ENCODE data around the gene NAT16. TPM values are rescaled to one million over a fixed set of nuclear protein-coding genes. Genes with fewer than 3 reads are reported as not detected.

NAT16 gene
- total and polyA plus RNA-seq, 2 of the 13 experiments (the other 11 are each of a cell fraction or from before 2014, with no cell fraction given) = 0.04 TPM; not detected in 1

DNA sequence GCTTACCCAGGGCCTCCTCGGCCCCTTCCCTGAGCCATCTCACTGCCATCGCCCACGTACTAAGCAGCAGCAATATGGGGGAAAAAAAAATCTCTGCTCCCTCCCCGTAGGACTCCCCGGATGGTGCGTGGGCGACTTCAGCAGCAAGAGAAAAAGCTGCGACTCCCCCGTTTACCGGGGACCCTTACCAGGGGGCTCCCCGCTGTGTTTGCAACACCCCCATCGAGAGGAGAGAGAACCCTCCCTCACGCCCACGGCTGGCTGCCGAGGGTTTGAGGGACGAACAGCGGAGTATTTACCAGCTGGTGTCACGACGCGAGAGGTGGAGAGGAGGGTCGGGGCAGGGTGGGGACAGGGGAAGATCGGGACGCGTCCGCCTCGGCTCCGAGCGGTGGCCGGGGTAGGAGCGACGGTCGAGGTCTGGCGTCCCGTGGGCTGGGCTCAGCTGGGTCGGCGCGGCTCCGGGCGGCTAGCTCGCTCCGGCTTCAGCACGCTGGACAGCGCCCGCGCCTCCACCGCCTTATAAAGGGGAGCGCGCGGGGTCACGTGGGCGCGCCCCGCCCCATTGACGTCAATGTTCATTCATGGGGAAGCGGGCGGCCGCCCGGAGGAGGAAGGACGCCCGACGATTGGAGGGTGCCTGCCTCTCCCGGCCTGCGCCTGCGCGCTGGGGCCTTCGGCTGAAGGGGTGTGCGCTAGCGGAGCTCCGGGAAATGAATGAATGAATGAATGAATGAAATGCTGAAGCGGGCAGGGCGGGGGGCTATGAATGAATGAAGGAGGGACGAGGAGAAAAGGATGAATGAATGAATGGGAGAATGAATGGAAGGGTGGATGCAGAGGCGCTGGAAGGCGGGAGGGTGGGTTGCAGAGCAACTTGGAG, 14.8 kb downstream of the NAT16 start, which contains the start of gene VGF (continued):
- TF ChIP-seq, protein P1, sequence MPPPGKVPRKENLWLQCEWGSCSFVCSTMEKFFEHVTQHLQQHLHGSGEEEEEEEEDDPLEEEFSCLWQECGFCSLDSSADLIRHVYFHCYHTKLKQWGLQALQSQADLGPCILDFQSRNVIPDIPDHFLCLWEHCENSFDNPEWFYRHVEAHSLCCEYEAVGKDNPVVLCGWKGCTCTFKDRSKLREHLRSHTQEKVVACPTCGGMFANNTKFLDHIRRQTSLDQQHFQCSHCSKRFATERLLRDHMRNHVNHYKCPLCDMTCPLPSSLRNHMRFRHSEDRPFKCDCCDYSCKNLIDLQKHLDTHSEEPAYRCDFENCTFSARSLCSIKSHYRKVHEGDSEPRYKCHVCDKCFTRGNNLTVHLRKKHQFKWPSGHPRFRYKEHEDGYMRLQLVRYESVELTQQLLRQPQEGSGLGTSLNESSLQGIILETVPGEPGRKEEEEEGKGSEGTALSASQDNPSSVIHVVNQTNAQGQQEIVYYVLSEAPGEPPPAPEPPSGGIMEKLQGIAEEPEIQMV (CRISPR knock-in tag; IDR thresholded peaks at IDR 0.05; ENCODE audit: low read depth) = peak; percentile 94; the same call in 1 of the 2 replicates
- TF ChIP-seq FOXA3 (CRISPR knock-in tag; IDR thresholded peaks at IDR 0.05) = peak; percentile 79
- TF ChIP-seq, protein P2, sequence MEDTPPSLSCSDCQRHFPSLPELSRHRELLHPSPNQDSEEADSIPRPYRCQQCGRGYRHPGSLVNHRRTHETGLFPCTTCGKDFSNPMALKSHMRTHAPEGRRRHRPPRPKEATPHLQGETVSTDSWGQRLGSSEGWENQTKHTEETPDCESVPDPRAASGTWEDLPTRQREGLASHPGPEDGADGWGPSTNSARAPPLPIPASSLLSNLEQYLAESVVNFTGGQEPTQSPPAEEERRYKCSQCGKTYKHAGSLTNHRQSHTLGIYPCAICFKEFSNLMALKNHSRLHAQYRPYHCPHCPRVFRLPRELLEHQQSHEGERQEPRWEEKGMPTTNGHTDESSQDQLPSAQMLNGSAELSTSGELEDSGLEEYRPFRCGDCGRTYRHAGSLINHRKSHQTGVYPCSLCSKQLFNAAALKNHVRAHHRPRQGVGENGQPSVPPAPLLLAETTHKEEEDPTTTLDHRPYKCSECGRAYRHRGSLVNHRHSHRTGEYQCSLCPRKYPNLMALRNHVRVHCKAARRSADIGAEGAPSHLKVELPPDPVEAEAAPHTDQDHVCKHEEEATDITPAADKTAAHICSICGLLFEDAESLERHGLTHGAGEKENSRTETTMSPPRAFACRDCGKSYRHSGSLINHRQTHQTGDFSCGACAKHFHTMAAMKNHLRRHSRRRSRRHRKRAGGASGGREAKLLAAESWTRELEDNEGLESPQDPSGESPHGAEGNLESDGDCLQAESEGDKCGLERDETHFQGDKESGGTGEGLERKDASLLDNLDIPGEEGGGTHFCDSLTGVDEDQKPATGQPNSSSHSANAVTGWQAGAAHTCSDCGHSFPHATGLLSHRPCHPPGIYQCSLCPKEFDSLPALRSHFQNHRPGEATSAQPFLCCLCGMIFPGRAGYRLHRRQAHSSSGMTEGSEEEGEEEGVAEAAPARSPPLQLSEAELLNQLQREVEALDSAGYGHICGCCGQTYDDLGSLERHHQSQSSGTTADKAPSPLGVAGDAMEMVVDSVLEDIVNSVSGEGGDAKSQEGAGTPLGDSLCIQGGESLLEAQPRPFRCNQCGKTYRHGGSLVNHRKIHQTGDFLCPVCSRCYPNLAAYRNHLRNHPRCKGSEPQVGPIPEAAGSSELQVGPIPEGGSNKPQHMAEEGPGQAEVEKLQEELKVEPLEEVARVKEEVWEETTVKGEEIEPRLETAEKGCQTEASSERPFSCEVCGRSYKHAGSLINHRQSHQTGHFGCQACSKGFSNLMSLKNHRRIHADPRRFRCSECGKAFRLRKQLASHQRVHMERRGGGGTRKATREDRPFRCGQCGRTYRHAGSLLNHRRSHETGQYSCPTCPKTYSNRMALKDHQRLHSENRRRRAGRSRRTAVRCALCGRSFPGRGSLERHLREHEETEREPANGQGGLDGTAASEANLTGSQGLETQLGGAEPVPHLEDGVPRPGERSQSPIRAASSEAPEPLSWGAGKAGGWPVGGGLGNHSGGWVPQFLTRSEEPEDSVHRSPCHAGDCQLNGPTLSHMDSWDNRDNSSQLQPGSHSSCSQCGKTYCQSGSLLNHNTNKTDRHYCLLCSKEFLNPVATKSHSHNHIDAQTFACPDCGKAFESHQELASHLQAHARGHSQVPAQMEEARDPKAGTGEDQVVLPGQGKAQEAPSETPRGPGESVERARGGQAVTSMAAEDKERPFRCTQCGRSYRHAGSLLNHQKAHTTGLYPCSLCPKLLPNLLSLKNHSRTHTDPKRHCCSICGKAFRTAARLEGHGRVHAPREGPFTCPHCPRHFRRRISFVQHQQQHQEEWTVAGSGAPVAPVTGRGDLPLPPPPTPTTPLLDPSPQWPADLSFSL (CRISPR knock-in tag; IDR thresholded peaks at IDR 0.05) = no peak
- peak; percentile 96 for TF ChIP-seq ISX (CRISPR knock-in tag; conservative IDR thresholded peaks at IDR 0.05)
- TF ChIP-seq SAFB2 (CRISPR knock-in tag; IDR thresholded peaks at IDR 0.05; ENCODE audit: borderline replicate concordance, low read depth) = peak; percentile 94
- TF ChIP-seq, protein P3, sequence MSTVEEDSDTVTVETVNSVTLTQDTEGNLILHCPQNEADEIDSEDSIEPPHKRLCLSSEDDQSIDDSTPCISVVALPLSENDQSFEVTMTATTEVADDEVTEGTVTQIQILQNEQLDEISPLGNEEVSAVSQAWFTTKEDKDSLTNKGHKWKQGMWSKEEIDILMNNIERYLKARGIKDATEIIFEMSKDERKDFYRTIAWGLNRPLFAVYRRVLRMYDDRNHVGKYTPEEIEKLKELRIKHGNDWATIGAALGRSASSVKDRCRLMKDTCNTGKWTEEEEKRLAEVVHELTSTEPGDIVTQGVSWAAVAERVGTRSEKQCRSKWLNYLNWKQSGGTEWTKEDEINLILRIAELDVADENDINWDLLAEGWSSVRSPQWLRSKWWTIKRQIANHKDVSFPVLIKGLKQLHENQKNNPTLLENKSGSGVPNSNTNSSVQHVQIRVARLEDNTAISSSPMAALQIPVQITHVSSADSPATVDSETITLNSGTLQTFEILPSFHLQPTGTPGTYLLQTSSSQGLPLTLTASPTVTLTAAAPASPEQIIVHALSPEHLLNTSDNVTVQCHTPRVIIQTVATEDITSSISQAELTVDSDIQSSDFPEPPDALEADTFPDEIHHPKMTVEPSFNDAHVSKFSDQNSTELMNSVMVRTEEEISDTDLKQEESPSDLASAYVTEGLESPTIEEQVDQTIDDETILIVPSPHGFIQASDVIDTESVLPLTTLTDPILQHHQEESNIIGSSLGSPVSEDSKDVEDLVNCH (CRISPR knock-in tag; IDR thresholded peaks at IDR 0.05) = no peak
- peak; percentile 93; the same call in 1 of the 2 replicates for TF ChIP-seq ZFYVE20 (CRISPR knock-in tag; IDR thresholded peaks at IDR 0.05; ENCODE audit: borderline replicate concordance, low read depth)
- peak; percentile 99 for TF ChIP-seq SAP130 (CRISPR knock-in tag; IDR thresholded peaks at IDR 0.05; ENCODE audit: low read depth)
- 0 out of 2 replicates have a peak, but pooled peaks have one; percentile 67 for TF ChIP-seq ZNF224 (CRISPR knock-in tag; IDR thresholded peaks at IDR 0.05)
- no peak for TF ChIP-seq HNRNPUL1 (IDR thresholded peaks at IDR 0.05; ENCODE audit: low read depth, low read length)
- peak; percentile 97 for TF ChIP-seq ZNF564 (CRISPR knock-in tag; IDR thresholded peaks at IDR 0.05)
- no peak for TF ChIP-seq PCBP1 (IDR thresholded peaks at IDR 0.05; ENCODE audit: borderline replicate concordance, low read depth, low read length)
- peak; percentile 99 for TF ChIP-seq MEIS2 (CRISPR knock-in tag; IDR thresholded peaks at IDR 0.05)
- TF ChIP-seq, protein P4, sequence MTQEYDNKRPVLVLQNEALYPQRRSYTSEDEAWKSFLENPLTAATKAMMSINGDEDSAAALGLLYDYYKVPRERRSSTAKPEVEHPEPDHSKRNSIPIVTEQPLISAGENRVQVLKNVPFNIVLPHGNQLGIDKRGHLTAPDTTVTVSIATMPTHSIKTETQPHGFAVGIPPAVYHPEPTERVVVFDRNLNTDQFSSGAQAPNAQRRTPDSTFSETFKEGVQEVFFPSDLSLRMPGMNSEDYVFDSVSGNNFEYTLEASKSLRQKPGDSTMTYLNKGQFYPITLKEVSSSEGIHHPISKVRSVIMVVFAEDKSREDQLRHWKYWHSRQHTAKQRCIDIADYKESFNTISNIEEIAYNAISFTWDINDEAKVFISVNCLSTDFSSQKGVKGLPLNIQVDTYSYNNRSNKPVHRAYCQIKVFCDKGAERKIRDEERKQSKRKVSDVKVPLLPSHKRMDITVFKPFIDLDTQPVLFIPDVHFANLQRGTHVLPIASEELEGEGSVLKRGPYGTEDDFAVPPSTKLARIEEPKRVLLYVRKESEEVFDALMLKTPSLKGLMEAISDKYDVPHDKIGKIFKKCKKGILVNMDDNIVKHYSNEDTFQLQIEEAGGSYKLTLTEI (CRISPR knock-in tag; conservative IDR thresholded peaks at IDR 0.05) = no peak
- peak; percentile 94 for TF ChIP-seq MIXL1 (CRISPR knock-in tag; IDR thresholded peaks at IDR 0.05)
